NK-92 (cell line): ENCODE results near the gene HTR4.
"Not testable (repeated sequence)": the region's sequence is repeated elsewhere in the genome, so short reads cannot be mapped to it uniquely, and the experiment has no call there.

Source experiments
- DNase-seq: peaks from one replicate; lab custom pipeline; 2025; ENCODE audit not compliant: unreplicated experiment; lab: John Stamatoyannopoulos, UW

Gene HTR4

GRCh38 chr5:148482697-148483462 lies 171.4 kb downstream of the HTR4 start:
- DNase-seq = no peak

GRCh38 chr5:148482196-148482595 lies 172.1 kb downstream of the HTR4 start:
- no peak for DNase-seq

- DNase-seq = no peak
Observed at GRCh38 chr5:148477429-148477828, 176.9 kb downstream of the HTR4 start.

GRCh38 chr5:148476302-148476701 lies 178.0 kb downstream of the HTR4 start:
- DNase-seq = no peak

GRCh38 chr5:148474025-148474511 lies 180.3 kb downstream of the HTR4 start:
- DNase-seq = no peak

- no peak for DNase-seq
Observed at GRCh38 chr5:148471379-148471778, 182.9 kb downstream of the HTR4 start.

GRCh38 chr5:148469501-148469935 lies 184.8 kb downstream of the HTR4 start:
- no peak for DNase-seq

- not testable (repeated sequence) for DNase-seq
Observed at GRCh38 chr5:148468746-148469145, 185.6 kb downstream of the HTR4 start.

GRCh38 chr5:148467958-148468357 lies 186.4 kb downstream of the HTR4 start:
- no peak for DNase-seq

- no peak for DNase-seq
Observed at GRCh38 chr5:148466236-148466580, 188.1 kb downstream of the HTR4 start.

- no peak for DNase-seq
Observed at GRCh38 chr5:148465381-148466235, 188.7 kb downstream of the HTR4 start.

GRCh38 chr5:148459669-148460068 lies 194.7 kb downstream of the HTR4 start:
- DNase-seq = no peak

GRCh38 chr5:148458036-148458888 lies 196.1 kb downstream of the HTR4 start:
- no peak for DNase-seq

- no peak for DNase-seq
Observed at GRCh38 chr5:148457183-148457620, 197.1 kb downstream of the HTR4 start.

- DNase-seq = no peak
Observed at GRCh38 chr5:148455185-148455584, 199.1 kb downstream of the HTR4 start.

- DNase-seq = no peak
Observed at GRCh38 chr5:148454576-148454975, 199.8 kb downstream of the HTR4 start.

- no peak for DNase-seq
Observed at GRCh38 chr5:148452499-148453193, 201.7 kb downstream of the HTR4 start.

- no peak for DNase-seq
Observed at GRCh38 chr5:148446611-148447010, 207.7 kb downstream of the HTR4 start.

- no peak for DNase-seq
Observed at GRCh38 chr5:148445578-148445977, 208.7 kb downstream of the HTR4 start.

- DNase-seq = no peak
Observed at GRCh38 chr5:148443998-148444397, 210.3 kb downstream of the HTR4 start.
